DND-41 (cell line): Measurements from ENCODE around the gene SFT2D2.

Source experiments
- EZH2 ChIP-seq: IDR thresholded peaks from 3 replicates; pipeline ENCODE4 v1.6.1; 2012; ENCODE audit warnings: borderline replicate concordance, low read depth, mild to moderate bottlenecking, moderate library complexity, low read length, inconsistent platforms; ENCODE audit not compliant: severe bottlenecking
- TF ChIP-seq, protein P1 (sequence below): IDR thresholded peaks from 2 replicates; pipeline ENCODE4 v1.5.1; 2012; ENCODE audit warnings: borderline replicate concordance, low read length, moderate library complexity, mild to moderate bottlenecking; ENCODE audit not compliant: poor library complexity, severe bottlenecking; ENCODE audit errors: extremely low read depth

DNA sequence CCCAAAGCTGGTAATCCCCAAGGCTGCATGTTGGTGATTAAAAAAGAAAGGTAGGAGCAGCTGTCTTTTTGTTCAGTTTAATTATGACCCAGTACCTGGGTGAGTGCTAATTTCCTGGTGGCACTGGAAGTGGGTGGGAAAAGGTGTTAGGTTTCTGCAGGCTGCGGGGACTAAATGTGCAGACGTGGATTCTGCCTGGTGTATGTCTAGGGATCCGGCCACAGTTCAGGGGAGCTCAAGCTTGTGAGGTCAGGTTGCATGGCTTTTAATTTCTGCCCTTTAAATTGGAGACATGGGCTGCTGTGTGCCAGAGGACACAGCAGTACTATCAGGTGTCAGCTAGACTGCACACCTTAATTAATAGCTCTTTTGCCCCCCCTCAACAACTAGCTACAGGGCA lies 34.6 kb downstream of the SFT2D2 start:
- TF ChIP-seq, protein P1, sequence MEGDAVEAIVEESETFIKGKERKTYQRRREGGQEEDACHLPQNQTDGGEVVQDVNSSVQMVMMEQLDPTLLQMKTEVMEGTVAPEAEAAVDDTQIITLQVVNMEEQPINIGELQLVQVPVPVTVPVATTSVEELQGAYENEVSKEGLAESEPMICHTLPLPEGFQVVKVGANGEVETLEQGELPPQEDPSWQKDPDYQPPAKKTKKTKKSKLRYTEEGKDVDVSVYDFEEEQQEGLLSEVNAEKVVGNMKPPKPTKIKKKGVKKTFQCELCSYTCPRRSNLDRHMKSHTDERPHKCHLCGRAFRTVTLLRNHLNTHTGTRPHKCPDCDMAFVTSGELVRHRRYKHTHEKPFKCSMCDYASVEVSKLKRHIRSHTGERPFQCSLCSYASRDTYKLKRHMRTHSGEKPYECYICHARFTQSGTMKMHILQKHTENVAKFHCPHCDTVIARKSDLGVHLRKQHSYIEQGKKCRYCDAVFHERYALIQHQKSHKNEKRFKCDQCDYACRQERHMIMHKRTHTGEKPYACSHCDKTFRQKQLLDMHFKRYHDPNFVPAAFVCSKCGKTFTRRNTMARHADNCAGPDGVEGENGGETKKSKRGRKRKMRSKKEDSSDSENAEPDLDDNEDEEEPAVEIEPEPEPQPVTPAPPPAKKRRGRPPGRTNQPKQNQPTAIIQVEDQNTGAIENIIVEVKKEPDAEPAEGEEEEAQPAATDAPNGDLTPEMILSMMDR: no peak
- no peak for TF ChIP-seq EZH2
